ENCODE measurements around the gene APOA5.

GRCh38 chr11:116822575-116822974 lies 30.9 kb upstream of the APOA5 start:
- TF ChIP-seq CTCF (conservative IDR thresholded peaks at IDR 0.05) (no peak), ZFX (IDR thresholded peaks at IDR 0.05) (no peak)

All from C4-2B (cell line).